ENCODE data around the gene MXI1. TPM values are rescaled to one million over a fixed set of nuclear protein-coding genes. Genes with fewer than 3 reads are reported as not detected.
A peak's percentile ranks its signal among the peaks of the same experiment; 100 is the strongest.

MXI1 gene
- polyA plus RNA-seq, 1 experiment = 17.3 TPM

DNA sequence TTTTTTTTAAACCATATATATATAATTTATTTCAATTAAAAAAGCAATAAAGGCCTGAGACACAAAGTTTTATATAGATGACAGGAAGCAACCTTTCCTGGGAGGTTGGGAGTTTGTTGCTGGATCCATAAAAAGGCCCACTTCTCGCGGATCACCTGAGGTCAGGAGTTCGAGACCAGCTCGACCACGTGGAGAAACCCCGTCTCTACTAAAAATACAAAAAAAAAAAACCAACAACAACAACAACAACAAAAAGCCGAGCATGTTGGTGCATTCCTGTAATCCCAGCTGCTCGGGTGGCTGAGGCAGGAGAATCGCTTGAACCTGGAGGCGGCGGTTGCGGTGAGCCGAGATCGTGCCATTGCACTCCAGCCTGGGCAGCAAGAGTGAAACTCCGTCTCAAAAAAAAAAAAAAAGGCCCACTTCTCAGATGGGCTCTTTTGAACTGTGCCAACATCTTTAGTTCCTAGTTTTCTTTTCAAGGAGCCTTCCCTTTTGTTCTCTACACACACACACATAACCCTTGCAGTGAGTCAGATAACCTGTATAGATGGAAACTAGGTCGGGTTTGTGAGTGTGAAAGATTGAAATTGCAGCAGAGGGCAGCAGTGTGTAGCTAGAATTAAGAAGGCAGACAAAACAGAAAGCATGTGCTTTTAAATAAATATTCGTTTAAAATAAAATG, 98.5 kb downstream of the MXI1 start:
- Histone ChIP-seq H3K27ac (ENCODE audit: low read depth, low read length) (no peak overlapping the region), H3K4me3 (ENCODE audit: low read depth, low read length) (no peak overlapping the region)
- TF ChIP-seq CTCF (IDR thresholded peaks at IDR 0.05; ENCODE audit: low read depth, low read length) = peak; percentile 74

GRCh38 chr10:110306452-110306768, 99.0 kb downstream of the MXI1 start:
- no peaks in the 10 kb centered on the region for H3K27me3 ChIP-seq (ENCODE audit: control insufficient read depth, insufficient read depth, low read length)
- no peak for TF ChIP-seq CTCF (IDR thresholded peaks at IDR 0.05; ENCODE audit: low read depth, low read length)
- ChIA-PET POLR2A (interaction anchor here (0.7 kb wide), 1 partner anchor 15 kb away, joined by 7 read pairs; no protein-coding TSS in a partner anchor), CTCF (interaction anchor here (0.6 to 8.5 kb wide), 26 partner anchors 48 to 1831 kb away, joined by 3 to 141 read pairs (median 4); no protein-coding TSS in a partner anchor)
- no peak for DNase-seq (ENCODE audit: low read depth, low spot score)
- no peak overlapping the region for H3K27ac ChIP-seq (ENCODE audit: low read depth, low read length)
- H3K9me3 ChIP-seq (ENCODE audit: control insufficient read depth, insufficient read depth, low read length) = no peaks in the 10 kb centered on the region
- H3K4me3 ChIP-seq (ENCODE audit: low read depth, low read length) = no peak overlapping the region

More for the DNA sequence above, 98.5 kb downstream of the MXI1 start:
- ChIA-PET POLR2A (interaction anchor here (0.7 to 1.1 kb wide), 3 partner anchors 15 to 207 kb away, joined by 3 to 7 read pairs (median 4); no protein-coding TSS in a partner anchor), CTCF (interaction anchor here (0.7 to 8.5 kb wide), 31 partner anchors 8 to 1831 kb away, joined by 3 to 141 read pairs (median 4); partner anchors contain the start of gene SMC3)
- Histone ChIP-seq H3K27me3 (ENCODE audit: control insufficient read depth, insufficient read depth, low read length) (no peaks in the 10 kb centered on the region), H3K9me3 (ENCODE audit: control insufficient read depth, insufficient read depth, low read length) (no peaks in the 10 kb centered on the region)
- DNase-seq (ENCODE audit: low read depth, low spot score) = peak; percentile 83

GRCh38 chr10:110307805-110308204, 100.4 kb downstream of the MXI1 start:
- POLR2A ChIA-PET = interaction anchor here (0.6 kb wide), 1 partner anchor 46 kb away, joined by 3 read pairs; no protein-coding TSS in a partner anchor
- H3K9me3 ChIP-seq (ENCODE audit: control insufficient read depth, insufficient read depth, low read length) = no peaks in the 10 kb centered on the region
- no peak for DNase-seq (ENCODE audit: low read depth, low spot score)
- H3K27me3 ChIP-seq (ENCODE audit: control insufficient read depth, insufficient read depth, low read length) = no peaks in the 10 kb centered on the region
- TF ChIP-seq CTCF (IDR thresholded peaks at IDR 0.05; ENCODE audit: low read depth, low read length) = no peak
- CTCF ChIA-PET = interaction anchor here (0.6 to 8.5 kb wide), 9 partner anchors 12 to 373 kb away, joined by 3 to 141 read pairs (median 5); no protein-coding TSS in a partner anchor
- H3K4me3 ChIP-seq (ENCODE audit: low read depth, low read length) = no peak overlapping the region
- no peak overlapping the region for H3K27ac ChIP-seq (ENCODE audit: low read depth, low read length)

GRCh38 chr10:110310741-110311140, 103.3 kb downstream of the MXI1 start:
- ChIA-PET CTCF (interaction anchor here (0.5 to 8.5 kb wide), 11 partner anchors 12 to 427 kb away, joined by 3 to 141 read pairs (median 3); no protein-coding TSS in a partner anchor), POLR2A (no interaction called here)
- no peak for TF ChIP-seq CTCF (IDR thresholded peaks at IDR 0.05; ENCODE audit: low read depth, low read length)
- no peak overlapping the region for H3K4me3 ChIP-seq (ENCODE audit: low read depth, low read length)
- no peaks in the 10 kb centered on the region for H3K9me3 ChIP-seq (ENCODE audit: control insufficient read depth, insufficient read depth, low read length)
- H3K27me3 ChIP-seq (ENCODE audit: control insufficient read depth, insufficient read depth, low read length) = no peaks in the 10 kb centered on the region
- no peak for DNase-seq (ENCODE audit: low read depth, low spot score)
- H3K27ac ChIP-seq (ENCODE audit: low read depth, low read length) = no peak overlapping the region

- TF ChIP-seq CTCF (IDR thresholded peaks at IDR 0.05; ENCODE audit: low read depth, low read length) = peak; percentile 73
- H3K4me3 ChIP-seq (ENCODE audit: low read depth, low read length) = no peak overlapping the region
- H3K9me3 ChIP-seq (ENCODE audit: control insufficient read depth, insufficient read depth, low read length) = no peaks in the 10 kb centered on the region
- CTCF ChIA-PET = interaction anchor here (1.0 to 8.5 kb wide), 6 partner anchors 12 to 289 kb away, joined by 5 to 141 read pairs (median 14); no protein-coding TSS in a partner anchor
- DNase-seq (ENCODE audit: low read depth, low spot score) = peak; percentile 26
- H3K27me3 ChIP-seq (ENCODE audit: control insufficient read depth, insufficient read depth, low read length) = no peaks in the 10 kb centered on the region
- POLR2A ChIA-PET = no interaction called here
- H3K27ac ChIP-seq (ENCODE audit: low read depth, low read length) = no peak overlapping the region
Observed at GRCh38 chr10:110311357-110311949, 104.0 kb downstream of the MXI1 start.
